Neural progenitor cell (in vitro differentiated cells): ENCODE results near the gene GFPT2.

ENCODE experiments used
- CTCF ChIP-seq: fragments of 200-600 bp; sonication (generic); IDR thresholded peaks from 2 replicates; pipeline ENCODE4 v1.5.1; 2017; ENCODE audit warnings: antibody characterized with exemption, mild to moderate bottlenecking
- EZH2 ChIP-seq: fragments of 200-600 bp; sonication (generic); IDR thresholded peaks from 2 replicates; pipeline ENCODE4 v1.6.1; 2017; ENCODE audit warnings: antibody characterized with exemption, mild to moderate bottlenecking, moderate library complexity
- EZH2phosphoT487 ChIP-seq: fragments of 200-600 bp; sonication (generic); IDR thresholded peaks from 2 replicates; pipeline ENCODE4 v1.6.1; 2017; ENCODE audit warnings: antibody characterized with exemption

DNA sequence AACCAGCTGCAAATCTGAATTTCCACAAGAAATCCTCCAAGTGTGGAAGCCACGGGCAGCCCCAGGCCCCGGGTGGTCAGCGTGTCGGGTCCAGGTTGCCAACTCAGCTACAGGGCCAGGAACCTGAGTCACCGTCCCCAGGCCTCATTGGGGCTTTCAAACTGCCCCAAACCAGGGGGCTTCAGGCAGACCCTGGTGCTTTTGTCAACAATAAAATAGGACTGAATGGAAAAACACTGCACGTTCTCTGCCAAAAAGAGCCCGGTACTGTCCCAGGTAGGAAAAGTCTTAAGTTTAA, 24.0 kb downstream of the GFPT2 start:
- TF ChIP-seq CTCF = no peak
- TF ChIP-seq EZH2phosphoT487 = no peak
- no peak for TF ChIP-seq EZH2
